Hepatocyte (in vitro differentiated cells): ENCODE measurements around the gene FOXE3. TPM values are rescaled to one million over a fixed set of nuclear protein-coding genes. Genes with fewer than 3 reads are reported as not detected.

ENCODE experiments used
- DNase-seq: peaks from one replicate; pipeline ENCODE4 v3.0.0-alpha.2; 2016; ENCODE audit warnings: low spot score
- H2AFZ ChIP-seq: fragments of 200-600 bp; sonication (generic); 2 replicates; pipeline ENCODE4 v1.6.0; 2016; ENCODE audit warnings: antibody characterized with exemption, mild to moderate bottlenecking
- H3K27ac ChIP-seq: fragments of 200-600 bp; sonication (generic); 2 replicates; pipeline ENCODE4 v1.5.1; 2016; ENCODE audit warnings: mild to moderate bottlenecking
- H3K27me3 ChIP-seq: fragments of 200-600 bp; sonication (generic); 2 replicates; pipeline ENCODE4 v1.6.1; 2016
- H3K36me3 ChIP-seq: fragments of 200-600 bp; sonication (generic); replicated peaks from 2 replicates; pipeline ENCODE4 v1.5.1; 2016; ENCODE audit warnings: low read depth; ENCODE audit not compliant: insufficient read depth
- H3K4me1 ChIP-seq: fragments of 200-600 bp; sonication (generic); 2 replicates; pipeline ENCODE4 v1.5.1; 2016; ENCODE audit warnings: mild to moderate bottlenecking, moderate library complexity; ENCODE audit not compliant: insufficient read depth
- H3K4me2 ChIP-seq: fragments of 200-600 bp; sonication (generic); 2 replicates; pipeline ENCODE4 v1.6.0; 2016
- H3K4me3 ChIP-seq: fragments of 200-600 bp; sonication (generic); 2 replicates; pipeline ENCODE4 v1.5.1; 2016; ENCODE audit warnings: mild to moderate bottlenecking
- H3K79me2 ChIP-seq: fragments of 200-600 bp; sonication (generic); 2 replicates; pipeline ENCODE4 v1.6.0; 2017; ENCODE audit warnings: mild to moderate bottlenecking
- H3K9me2 ChIP-seq: fragments of 200-600 bp; sonication (generic); replicated peaks from 2 replicates; pipeline ENCODE4 v1.6.0; 2017; ENCODE audit warnings: mild to moderate bottlenecking; ENCODE audit not compliant: insufficient read depth
- H3K9me3 ChIP-seq: fragments of 200-600 bp; sonication (generic); 2 replicates; pipeline ENCODE4 v1.5.1; 2016; ENCODE audit warnings: low read depth, mild to moderate bottlenecking
- H4K20me1 ChIP-seq: fragments of 200-600 bp; sonication (generic); 2 replicates; pipeline ENCODE4 v1.6.0; 2016; ENCODE audit warnings: mild to moderate bottlenecking; ENCODE audit not compliant: insufficient read depth, poor library complexity, severe bottlenecking
- EZH2 ChIP-seq: fragments of 200-600 bp; sonication (generic); IDR thresholded peaks from 2 replicates; pipeline ENCODE4 v1.6.1; 2016; ENCODE audit warnings: antibody characterized with exemption, mild to moderate bottlenecking, borderline replicate concordance
- EZH2phosphoT487 ChIP-seq: fragments of 200-600 bp; sonication (generic); IDR thresholded peaks from one replicate; pipeline ENCODE4 v1.6.1; 2018; ENCODE audit warnings: antibody characterized with exemption, mild to moderate bottlenecking, low read depth, moderate library complexity; ENCODE audit not compliant: unreplicated experiment, severe bottlenecking
- WGBS: methylation state at CpG from one replicate; pipeline ENCODE4 v1.1.6; 2016; ENCODE audit warnings: low lambda C conversion rate; ENCODE audit errors: missing lambda C conversion rate; 5-methylcytosine and 5-hydroxymethylcytosine counted together
- polyA plus RNA-seq: library from polyadenylated mRNA; unstranded; fragments of >200 nt; fragmentation: Nextera tagmentation; extraction: Ambion mirVana; gene quantifications from 2 replicates; pipeline ENCODE4 v1.2.1, GENCODE V29; 2016
- total RNA-seq: library from RNA; depleted of rRNA; stranded (reverse); fragments of >200 nt; gene quantifications from 2 replicates; pipeline ENCODE4 v1.2.3, GENCODE V29; 2014
- TF ChIP-seq, protein P1 (sequence below): fragments of 200-600 bp; sonication (generic); IDR thresholded peaks from 2 replicates; pipeline ENCODE4 v1.5.1; 2016; ENCODE audit warnings: antibody characterized with exemption, mild to moderate bottlenecking; ENCODE audit not compliant: poor library complexity

Gene FOXE3
- total and polyA plus RNA-seq, 2 experiments from 2014 or later, result not detected

DNA sequence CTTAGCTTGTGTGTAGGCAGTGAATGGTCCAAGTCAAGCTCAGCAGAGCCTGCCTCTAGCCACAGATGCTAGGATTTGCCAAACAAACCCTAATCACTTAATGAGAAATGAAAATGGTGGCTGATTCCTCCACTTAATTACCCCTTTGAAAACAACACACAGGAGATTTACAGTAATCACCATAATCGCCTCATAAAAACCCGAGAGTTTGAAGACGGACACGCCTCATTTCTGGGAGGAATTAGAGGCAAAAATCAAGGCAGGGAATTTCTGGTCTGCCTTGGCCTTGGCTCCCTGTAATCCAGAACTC, 16.3 kb upstream of the FOXE3 start:
- Histone ChIP-seq H3K4me2 (no peak overlapping the region), H3K79me2 (no peaks in the 10 kb centered on the region), H3K27ac (no peak overlapping the region), H3K27me3 (peaks cover 9% of the 10 kb centered on the region), H3K36me3 (no peaks in the 10 kb centered on the region), H3K4me3 (no peak overlapping the region), H3K9me2 (no peaks in the 10 kb centered on the region), H4K20me1 (no peaks in the 10 kb centered on the region), H3K9me3 (no peaks in the 10 kb centered on the region), H3K4me1 (peaks cover 11% of the 10 kb centered on the region), H2AFZ (no peak overlapping the region)
- WGBS, result 48% methylated on average over 4 of the region's 4 CpGs
- DNase-seq, result no peak
- no peak for TF ChIP-seq EZH2phosphoT487
- TF ChIP-seq EZH2, result no peak
- TF ChIP-seq, protein P1, sequence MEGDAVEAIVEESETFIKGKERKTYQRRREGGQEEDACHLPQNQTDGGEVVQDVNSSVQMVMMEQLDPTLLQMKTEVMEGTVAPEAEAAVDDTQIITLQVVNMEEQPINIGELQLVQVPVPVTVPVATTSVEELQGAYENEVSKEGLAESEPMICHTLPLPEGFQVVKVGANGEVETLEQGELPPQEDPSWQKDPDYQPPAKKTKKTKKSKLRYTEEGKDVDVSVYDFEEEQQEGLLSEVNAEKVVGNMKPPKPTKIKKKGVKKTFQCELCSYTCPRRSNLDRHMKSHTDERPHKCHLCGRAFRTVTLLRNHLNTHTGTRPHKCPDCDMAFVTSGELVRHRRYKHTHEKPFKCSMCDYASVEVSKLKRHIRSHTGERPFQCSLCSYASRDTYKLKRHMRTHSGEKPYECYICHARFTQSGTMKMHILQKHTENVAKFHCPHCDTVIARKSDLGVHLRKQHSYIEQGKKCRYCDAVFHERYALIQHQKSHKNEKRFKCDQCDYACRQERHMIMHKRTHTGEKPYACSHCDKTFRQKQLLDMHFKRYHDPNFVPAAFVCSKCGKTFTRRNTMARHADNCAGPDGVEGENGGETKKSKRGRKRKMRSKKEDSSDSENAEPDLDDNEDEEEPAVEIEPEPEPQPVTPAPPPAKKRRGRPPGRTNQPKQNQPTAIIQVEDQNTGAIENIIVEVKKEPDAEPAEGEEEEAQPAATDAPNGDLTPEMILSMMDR, result no peak

DNA sequence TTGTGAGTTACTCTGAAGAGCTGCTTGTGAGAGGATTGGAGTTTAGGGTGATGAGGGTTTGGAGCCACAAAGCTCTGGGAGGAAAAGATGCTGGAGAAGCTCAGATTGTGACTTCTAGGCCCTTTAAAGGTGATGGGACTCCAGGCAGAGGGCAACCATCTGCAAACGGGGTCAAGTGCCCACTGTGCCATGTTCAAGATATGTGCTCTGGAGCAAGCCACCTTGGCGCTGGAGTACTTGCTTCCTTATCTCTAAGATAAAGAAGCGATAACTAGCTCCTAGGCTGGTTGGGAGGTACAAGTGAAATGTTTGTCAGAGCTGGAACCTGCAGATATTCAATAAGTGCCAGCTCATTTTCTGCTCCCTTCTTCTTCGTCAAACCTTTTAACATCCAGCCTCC, 14.3 kb upstream of the FOXE3 start:
- Histone ChIP-seq H3K4me1 (peaks cover 11% of the 10 kb centered on the region), H3K9me2 (no peaks in the 10 kb centered on the region), H3K79me2 (no peaks in the 10 kb centered on the region), H3K36me3 (no peaks in the 10 kb centered on the region), H3K4me3 (no peak overlapping the region), H3K27me3 (peaks cover 9% of the 10 kb centered on the region), H3K9me3 (no peaks in the 10 kb centered on the region), H3K4me2 (no peak overlapping the region), H2AFZ (no peak overlapping the region), H3K27ac (no peak overlapping the region), H4K20me1 (no peaks in the 10 kb centered on the region)
- 72% methylated on average over 4 of the region's 4 CpGs for WGBS
- TF ChIP-seq, protein P1, result no peak
- no peak for TF ChIP-seq EZH2
- TF ChIP-seq EZH2phosphoT487, result no peak
- no peak for DNase-seq

DNA sequence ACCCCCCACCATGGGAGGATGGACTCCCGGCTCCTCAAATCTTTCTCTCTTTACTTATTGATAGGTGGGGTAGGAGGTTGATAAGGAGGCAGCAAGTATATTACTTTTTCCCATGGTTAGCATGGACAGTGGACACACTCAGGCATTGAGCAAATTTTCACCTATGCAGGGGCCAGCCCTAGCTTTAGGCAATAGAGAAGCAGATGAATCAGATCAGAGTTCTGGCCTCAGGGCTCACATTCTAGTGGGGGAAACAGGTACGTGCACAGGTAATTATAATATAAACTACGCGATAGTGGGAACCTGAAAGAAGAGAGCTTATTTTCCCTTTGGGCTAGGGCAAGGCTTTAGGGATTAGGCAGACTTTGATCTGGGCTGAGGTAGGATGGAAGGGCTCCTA, 13.5 kb upstream of the FOXE3 start:
- H3K36me3 ChIP-seq, result no peaks in the 10 kb centered on the region
- WGBS, result 68% methylated on average over 4 of the region's 4 CpGs
- no peaks in the 10 kb centered on the region for H3K9me3 ChIP-seq
- H3K27ac ChIP-seq, result no peak overlapping the region
- H3K79me2 ChIP-seq, result no peaks in the 10 kb centered on the region
- TF ChIP-seq, protein P1, result no peak
- TF ChIP-seq EZH2phosphoT487 (no peak), EZH2 (no peak)
- no peak overlapping the region for H3K4me3 ChIP-seq
- no peaks in the 10 kb centered on the region for H3K9me2 ChIP-seq
- H4K20me1 ChIP-seq, result no peaks in the 10 kb centered on the region
- peaks cover 11% of the 10 kb centered on the region for H3K4me1 ChIP-seq
- H3K4me2 ChIP-seq, result no peak overlapping the region
- peaks cover 9% of the 10 kb centered on the region for H3K27me3 ChIP-seq
- H2AFZ ChIP-seq, result no peak overlapping the region
- DNase-seq, result no peak

DNA sequence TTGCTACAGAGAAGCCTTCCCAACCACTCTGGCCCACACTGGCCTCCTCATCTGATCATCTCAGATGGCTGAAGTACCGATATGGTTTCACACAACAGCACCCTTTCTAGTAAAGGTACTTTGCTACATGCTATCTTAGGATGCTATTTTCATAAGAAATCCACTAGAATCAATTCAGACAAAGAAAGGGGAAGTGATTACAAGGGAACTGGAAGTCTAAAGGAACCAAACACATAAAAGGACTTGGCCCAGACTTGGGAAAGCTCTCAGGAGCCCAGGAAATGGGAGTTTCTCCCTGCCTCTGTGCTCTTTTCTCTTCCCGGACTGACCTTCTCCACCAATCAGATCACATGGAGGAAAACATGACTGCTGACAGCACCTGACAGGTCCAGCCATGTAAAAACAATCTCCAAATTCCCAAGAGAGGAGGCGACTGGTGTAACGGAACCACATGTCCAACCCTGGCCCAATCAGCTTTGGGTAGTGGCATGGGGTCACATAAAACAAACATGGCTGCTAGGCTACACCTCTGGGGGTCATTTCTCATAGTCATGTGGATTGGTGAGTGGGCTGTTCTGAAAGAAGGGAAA, 12.7 kb upstream of the FOXE3 start:
- Histone ChIP-seq H3K4me2 (no peak overlapping the region), H3K27me3 (peaks cover 9% of the 10 kb centered on the region), H3K9me3 (no peaks in the 10 kb centered on the region), H2AFZ (no peak overlapping the region), H3K4me1 (peaks cover 12% of the 10 kb centered on the region), H4K20me1 (no peaks in the 10 kb centered on the region), H3K27ac (no peak overlapping the region), H3K36me3 (no peaks in the 10 kb centered on the region), H3K4me3 (no peak overlapping the region), H3K79me2 (no peaks in the 10 kb centered on the region), H3K9me2 (no peaks in the 10 kb centered on the region)
- 90% methylated on average over 4 of the region's 4 CpGs for WGBS
- no peak for DNase-seq
- TF ChIP-seq EZH2 (no peak), EZH2phosphoT487 (no peak)
- TF ChIP-seq, protein P1, result no peak
